Activated T-cell treated with anti-CD3 and anti-CD28 coated beads for 4 hours (primary cell): ENCODE measurements around the gene WDR81.
A peak's percentile ranks its signal among the peaks of the same experiment; 100 is the strongest.
"Not testable (repeated sequence)": the region's sequence is repeated elsewhere in the genome, so short reads cannot be mapped to it uniquely, and the experiment has no call there.

Experiments
- DNase-seq: peaks from one replicate; pipeline ENCODE4 v3.0.0-alpha.2; 2020

WDR81 gene

GRCh38 chr17:1755827-1756262 lies 31.3 kb downstream of the WDR81 start:
- DNase-seq = no peak

DNA sequence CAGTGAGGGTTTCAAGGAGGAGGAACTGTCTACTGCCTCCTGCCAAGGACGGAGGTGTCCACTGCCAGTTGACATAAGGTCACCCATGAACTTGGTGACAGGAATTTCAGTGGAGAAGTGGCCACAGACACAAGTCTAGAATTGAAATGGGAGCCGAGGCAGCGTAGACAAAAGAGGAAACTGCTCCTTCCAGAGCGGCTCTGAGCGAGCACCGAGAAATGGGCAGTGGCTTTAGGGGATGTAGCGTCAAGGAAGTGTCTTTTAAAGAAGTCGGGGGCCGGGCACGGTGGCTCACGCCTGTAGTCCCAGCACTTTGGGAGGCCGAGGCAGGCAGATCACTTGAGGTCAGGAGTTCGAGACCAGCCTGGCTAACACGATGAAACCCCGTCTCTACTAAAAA lies 34.3 kb downstream of the WDR81 start:
- no peak for DNase-seq

- DNase-seq = no peak
Observed at GRCh38 chr17:1759529-1759928, 35.0 kb downstream of the WDR81 start.

DNA sequence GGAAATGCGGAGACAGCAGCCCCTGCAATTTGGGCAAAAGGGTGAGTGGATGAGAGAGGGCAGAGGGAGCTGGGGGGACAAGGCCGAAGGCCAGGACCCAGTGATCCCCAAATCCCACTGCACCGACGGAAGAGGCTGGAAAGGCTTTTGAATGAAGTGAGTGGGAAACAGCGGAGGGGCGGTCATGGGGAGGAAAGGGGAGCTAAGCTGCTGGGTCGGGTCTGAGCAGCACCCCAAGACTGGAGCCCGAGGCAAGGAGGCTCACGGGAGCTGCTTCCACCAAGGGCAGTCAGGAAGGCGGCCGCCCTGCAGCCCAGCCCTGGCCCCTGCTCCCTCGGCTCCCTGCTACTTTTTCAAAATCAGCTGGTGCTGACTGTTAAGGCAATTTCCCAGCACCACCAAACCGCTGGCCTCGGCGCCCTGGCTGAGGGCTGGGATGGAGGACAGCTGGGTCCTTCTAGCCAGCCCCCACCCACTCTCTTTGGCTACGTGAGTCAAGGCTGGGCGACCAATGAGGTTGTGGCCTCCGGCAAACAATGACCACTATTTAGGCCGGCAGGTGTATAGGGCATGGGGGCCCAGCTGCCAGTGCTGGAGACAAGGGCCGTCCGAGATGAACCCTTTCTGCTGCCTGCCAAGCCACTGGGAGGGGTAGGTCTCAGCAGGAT lies 37.9 kb downstream of the WDR81 start:
- DNase-seq = no peak

DNA sequence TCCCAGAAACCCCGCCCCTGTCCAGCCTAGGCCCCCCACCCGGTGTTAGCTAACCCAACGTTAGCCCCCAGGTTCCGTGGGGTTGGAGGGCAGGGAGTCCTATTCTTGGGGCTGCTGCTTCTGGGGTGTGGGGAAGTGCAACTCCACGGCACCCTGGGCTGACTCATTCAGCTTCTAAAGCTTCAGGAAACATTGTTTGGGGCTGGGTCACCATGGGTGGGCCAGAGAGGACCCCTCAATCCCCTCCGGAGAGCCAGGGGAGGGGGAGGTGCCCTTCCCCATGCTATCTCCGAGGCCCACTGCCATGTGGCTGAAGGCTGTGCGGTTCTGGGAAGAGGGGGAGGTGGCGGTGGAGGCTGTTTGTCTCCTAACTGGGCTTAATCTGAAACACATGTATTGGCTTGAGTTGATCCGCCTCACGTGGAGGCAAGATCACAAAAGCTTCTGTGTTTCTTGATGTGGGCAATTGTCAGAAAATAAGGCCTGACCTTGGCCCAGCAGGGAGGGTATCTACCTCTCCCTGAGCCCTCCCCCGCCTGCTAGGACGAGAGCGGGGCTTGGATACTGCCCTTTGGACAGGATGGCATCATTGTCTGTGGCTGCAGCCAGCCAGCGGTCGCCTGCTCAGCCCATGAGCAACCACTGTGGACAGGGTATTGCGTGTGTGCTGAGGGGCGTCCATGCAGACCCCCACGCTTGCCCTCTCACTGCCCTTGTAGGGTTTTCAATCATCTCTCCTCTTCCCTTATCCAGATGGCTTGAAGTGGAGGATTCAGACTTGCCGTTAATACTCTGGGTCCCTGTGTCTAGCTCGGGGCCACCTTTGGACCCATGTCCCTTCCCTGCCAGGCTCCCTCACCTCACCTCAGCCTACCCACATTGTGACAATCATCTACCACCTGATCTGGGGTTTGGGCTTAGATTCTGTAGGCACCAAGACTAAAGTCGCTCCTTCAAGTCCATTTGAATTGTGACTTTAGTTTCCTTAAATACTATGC lies 38.7 kb downstream of the WDR81 start:
- no peak for DNase-seq

- peak; percentile 19 for DNase-seq
Observed at GRCh38 chr17:1764284-1764683, 39.8 kb downstream of the WDR81 start.

DNA sequence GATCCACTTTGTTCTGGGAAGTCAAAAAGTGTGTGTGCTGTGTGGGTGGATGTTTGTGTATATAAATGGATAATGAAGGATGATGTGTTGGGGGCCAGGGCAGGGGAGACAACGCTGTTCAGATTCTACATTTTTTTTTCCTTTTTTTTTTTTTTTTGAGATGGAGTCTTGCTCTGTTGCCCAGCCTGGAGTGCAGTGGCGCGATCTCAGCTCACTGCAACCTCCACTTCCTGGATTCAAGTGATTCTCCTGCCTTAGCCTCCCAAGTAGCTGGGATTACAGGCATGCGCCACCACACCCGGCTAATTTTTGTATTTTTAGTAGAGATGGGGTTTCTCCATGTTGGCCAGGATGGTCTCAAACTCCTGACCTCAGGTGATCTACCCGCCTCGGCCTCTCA lies 40.2 kb downstream of the WDR81 start:
- DNase-seq = not testable (repeated sequence)

GRCh38 chr17:1765576-1765975 lies 41.1 kb downstream of the WDR81 start:
- no peak for DNase-seq

DNA sequence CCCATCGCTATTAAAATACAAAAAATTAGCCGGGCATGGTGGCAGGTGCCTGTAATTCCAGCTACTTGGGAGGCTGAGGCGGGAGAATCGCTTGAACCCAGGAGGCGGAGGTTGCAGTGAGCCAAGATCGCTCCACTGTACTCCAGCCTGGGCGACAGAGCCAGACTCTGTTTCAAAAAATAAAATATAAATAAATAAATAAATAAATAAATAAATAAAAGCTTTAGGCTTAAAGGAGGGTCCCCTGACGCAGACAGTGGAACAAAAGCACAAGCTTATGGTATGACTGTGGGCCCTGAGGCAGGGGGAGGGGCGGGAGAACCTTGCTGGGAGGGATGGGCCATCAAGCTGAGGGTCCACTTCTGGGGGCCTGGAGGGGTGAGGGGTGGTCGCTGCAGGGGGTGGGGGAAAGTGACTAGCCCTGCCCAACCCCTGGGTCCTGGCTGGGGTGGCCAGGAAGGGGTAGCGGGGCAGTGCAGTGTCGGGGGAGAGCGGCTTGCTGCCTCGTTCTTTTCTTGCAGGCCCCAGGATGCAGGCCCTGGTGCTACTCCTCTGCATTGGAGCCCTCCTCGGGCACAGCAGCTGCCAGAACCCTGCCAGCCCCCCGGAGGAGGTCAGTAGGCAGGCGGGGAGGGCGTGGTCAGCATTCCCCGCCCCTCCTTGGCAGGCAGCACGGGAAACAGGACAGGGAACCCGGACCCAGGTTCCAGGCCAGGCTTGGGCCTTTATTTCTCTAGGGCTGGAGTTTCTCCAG lies 42.1 kb downstream of the WDR81 start:
- DNase-seq = no peak

DNA sequence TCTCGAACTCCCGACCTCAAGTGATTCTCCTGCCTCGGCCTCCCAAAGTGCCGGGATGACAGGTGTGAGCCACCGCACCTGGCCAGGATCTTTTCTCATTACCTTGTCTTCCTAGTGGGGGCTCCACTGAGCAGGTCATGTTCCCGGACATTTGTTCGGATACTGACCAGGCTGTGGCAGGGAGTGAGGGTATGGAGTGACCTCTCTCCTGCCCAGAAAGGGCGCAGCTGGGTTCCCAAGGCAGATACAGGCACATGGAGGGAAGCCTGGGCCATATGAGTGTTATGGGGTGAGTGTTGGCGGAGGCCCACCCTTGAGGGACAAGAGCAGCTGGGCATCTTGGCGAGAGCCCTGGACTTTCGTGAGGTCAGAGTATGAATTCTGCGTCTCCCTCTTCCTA lies 42.9 kb downstream of the WDR81 start:
- no peak for DNase-seq

GRCh38 chr17:1769822-1770477 lies 45.4 kb downstream of the WDR81 start:
- DNase-seq = no peak

DNA sequence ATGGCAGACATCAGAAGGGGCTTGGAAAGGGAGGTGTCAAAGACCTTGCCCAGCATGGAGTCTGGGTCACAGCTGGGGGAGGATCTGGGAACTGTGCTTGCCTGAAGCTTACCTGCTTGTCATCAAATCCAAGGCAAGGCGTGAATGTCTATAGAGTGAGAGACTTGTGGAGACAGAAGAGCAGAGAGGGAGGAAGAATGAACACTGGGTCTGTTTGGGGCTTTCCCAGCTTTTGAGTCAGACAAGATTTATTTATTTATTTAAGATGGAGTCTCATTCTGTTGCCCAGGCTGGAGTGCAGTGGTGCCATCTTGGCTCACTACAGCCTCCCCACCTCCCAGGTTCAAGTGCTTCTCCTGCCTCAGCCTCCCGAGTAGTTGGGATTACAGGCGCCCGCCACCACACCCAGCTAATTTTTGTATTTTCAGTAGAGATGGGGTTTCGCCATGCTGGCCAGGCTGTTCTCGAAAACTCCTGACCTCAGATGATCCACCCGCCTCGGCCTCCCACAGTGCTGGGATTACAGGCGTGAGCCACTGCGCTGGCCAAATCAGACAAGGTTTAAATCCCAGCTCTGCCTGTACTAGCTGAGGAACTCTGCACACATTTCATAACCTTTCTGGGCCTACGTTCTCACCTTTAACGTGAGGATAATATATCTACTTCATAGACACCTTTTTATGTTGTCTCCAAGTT lies 48.6 kb downstream of the WDR81 start:
- DNase-seq = not testable (repeated sequence)

DNA sequence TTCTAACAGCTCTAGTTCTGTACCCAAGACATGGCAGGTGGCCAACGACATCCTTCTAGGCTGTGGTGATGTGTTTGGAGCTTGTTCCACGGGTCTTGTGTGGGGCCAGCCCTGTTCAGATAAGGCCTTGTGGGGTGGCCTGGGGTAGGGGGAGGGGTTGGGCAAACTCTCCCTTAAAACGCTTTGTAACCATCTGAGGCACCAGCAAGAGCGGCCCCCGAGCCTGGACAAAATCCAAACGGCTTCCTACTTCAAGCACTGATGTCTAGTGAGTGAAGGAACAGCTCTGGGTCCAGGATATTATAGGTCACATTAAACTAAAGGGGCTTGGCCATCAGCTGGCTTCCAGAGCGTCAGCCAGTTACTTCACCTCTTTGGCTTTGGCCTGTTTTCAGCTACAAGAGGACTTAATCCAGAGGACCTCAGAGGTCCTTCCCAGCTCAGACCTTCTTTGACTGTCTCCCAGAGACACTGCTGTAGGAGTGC lies 49.2 kb downstream of the WDR81 start:
- no peak for DNase-seq

DNA sequence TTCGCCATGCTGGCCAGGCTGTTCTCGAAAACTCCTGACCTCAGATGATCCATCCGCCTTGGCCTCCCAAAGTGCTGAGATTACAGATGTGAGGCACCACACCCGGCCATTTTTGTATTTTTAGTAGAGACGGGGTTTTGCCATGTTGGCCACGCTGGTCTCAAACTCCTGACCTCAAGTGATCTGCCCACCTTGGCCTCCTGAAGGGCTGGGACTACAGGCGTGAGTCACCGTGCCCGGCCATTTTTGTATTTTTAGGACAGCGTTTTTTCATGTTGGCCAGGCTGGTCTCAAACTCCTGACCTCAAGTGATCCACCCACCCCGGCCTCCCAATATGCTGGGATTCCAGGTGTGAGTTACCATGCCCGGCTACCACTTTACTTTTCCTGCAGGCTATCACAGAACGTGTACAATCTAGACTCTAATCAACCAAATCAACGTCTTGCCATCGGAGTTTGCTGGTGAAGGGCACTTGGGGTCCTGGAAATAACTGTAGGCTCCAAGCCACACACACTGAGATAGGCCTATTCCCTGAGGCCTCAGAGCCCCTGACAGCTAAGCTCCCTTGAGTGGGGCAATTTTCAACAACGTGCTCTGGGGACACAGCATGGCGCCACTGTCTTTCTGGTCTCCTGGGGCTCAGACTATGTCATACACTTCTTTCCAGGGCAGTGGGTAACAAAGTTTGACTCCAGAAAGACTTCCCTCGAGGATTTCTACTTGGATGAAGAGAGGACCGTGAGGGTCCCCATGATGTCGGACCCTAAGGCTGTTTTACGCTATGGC lies 50.1 kb downstream of the WDR81 start:
- DNase-seq = no peak

GRCh38 chr17:1776328-1776727 lies 51.8 kb downstream of the WDR81 start:
- no peak for DNase-seq

DNA sequence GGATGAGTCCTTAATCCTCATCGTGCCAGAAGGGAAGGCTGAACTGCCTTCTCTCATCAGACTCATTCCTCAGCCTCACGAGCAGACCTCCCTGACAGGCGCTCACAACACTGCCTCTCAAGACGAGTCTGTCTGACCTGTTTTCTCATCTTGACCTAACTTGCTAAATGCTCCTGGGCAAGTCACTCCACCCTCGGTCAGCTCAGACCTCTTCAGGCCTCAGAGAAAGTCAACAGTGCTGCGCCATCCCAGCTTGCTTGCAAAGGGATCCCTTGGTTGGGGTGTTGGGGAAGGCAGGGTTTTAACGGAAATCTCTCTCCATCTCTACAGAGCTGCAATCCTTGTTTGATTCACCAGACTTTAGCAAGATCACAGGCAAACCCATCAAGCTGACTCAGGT lies 52.4 kb downstream of the WDR81 start:
- no peak for DNase-seq

DNA sequence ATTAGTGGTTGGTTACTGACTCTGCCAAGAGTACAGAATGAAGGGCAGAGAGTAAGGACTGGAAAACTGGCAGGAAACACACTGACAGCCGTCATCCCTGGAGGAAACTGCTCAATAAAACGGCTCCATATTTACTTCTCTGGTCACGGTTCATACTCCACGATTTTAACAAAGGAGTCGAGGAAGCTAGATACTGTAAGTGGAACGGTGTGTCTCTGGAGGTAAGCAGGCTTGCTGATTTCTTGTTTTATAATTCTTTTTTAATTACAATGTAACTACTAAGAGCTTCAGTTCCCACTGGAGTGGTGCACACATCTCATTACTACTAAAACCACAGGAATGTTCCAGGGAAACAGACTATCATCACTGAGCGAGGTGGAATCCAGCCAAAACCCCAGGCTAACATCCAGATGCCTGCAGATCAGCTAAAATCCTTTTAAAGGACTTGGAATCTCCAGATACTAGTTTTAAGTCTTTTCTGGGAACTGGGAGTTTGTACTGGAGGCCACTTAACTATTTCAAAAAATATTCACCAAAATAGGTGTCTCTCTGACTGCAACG lies 55.1 kb downstream of the WDR81 start:
- no peak for DNase-seq

DNA sequence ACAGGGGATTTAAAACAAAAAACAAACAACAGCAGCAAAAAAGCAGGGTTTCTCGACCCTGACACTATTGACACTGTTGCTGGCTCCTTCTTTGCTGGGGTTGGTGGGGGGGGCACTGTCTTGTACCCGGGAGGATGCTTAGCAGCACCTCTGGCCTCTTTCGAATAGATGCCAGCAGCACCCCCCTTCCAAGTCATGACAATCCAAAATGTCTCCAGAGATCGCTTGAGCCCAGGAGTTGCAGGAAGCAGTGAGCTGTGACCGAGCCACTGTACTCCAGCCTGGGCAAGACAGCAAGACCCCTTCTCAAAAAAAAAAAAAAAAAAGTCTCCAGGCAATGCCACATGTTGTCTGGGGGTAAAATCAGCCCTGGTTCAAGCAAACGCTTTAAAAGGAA lies 57.7 kb downstream of the WDR81 start:
- DNase-seq = no peak

DNA sequence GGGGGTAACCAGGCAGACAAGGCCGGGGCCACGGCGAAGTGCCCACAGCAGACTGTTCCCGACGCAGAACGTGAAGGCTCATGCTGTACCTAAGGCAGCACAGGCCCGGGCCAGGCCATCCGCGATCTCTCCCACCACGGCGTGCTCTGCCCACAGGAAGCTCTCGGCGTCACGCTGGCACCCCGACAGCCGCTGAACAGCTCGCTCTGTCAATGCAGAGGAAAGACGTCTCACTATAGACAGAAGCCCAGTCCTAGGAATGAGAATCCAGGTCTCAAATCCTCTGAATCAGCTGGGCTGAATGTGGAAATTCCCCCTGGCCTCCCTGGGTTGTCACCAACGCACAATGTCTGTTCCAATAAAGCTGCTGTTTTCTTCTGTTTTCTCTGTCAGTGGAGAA lies 58.8 kb downstream of the WDR81 start:
- no peak for DNase-seq

DNA sequence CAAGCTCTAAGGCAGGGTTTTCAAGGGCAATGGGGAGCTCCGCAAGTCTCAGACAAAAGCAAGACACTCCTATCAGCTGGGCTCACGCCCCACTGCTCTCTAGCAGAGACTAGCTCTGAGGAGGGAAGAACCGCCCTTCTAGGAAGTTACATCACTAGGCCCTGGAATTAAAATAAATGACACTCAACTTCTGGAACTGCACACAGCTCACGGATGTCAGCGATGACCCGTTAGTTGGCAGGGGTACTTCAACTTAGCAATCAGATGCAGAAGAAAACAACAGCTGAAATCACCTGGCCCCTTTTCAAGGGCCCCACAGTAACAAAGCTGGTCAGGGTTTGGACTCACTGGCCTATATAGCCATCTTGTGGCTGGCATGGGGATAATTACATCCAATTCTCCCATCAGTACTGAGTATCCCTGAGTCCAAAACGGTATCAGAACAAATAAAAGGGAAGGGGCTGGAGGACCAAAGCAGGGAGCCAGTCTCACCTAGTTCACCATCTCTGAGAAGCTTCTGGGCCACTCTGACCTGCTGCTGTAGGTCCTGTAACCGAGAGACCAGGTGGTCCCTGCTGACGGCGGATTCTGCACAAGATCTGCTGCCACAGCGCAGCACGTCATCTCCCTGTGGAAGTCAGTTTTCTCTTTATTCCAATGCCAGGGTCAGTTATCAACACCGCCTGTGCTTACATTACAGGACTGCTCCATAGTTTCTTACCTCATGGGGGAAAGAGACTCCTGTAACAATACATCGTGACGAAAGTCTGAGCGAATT lies 59.5 kb downstream of the WDR81 start:
- no peak for DNase-seq
